Psoas muscle (tissue), 8 donors: ENCODE results near the gene TRIM33. TPM values are rescaled to one million over a fixed set of nuclear protein-coding genes. Genes with fewer than 3 reads are reported as not detected.

Experiments used
- ATAC-seq, 4 donors: fragments of 200-7000 bp; cut with Tn5 transposase; one replicate each; pipeline ENCODE4 v1.9.1; 2020; ENCODE audit warnings: moderate library complexity in 3 of 4, mild to moderate bottlenecking in 2 of 4
- DNase-seq, 2 donors: peaks; one replicate each; pipeline ENCODE4 v3.0.0-alpha.2; 2020
- H3K27ac ChIP-seq: fragments of 200-600 bp; one replicate; pipeline ENCODE4 v1.8.0; 2022
- H3K27me3 ChIP-seq, 3 donors: fragments of 200-600 bp in 1 of 3; one replicate each; pipeline versions ENCODE4 v1.6.1 to v1.8.0; 2013 to 2022; ENCODE audit warnings: low read length in 2 of 3, mild to moderate bottlenecking in 2 of 3, moderate library complexity in 1 of 3; ENCODE audit not compliant: insufficient read depth in 3 of 3
- H3K36me3 ChIP-seq, 2 donors: fragments of 200-600 bp in 1 of 2; one replicate each; pipeline versions ENCODE4 v1.6.1 to v1.8.0; 2013 to 2022; ENCODE audit warnings: low read depth in 1 of 2, mild to moderate bottlenecking in 1 of 2, moderate library complexity in 1 of 2; ENCODE audit not compliant: insufficient read depth in 1 of 2
- H3K4me1 ChIP-seq: fragments of 200-600 bp; one replicate; pipeline ENCODE4 v1.8.0; 2022
- H3K4me3 ChIP-seq: fragments of 200-600 bp; one replicate; pipeline ENCODE4 v1.8.0; 2022; ENCODE audit warnings: mild to moderate bottlenecking
- H3K9me3 ChIP-seq: fragments of 200-600 bp; one replicate; pipeline ENCODE4 v1.8.0; 2022
- CTCF ChIP-seq: fragments of 200-600 bp; IDR thresholded peaks from one replicate; pipeline ENCODE4 v1.8.0; 2022; ENCODE audit warnings: antibody characterized with exemption
- WGBS, 3 donors: extraction: QIAGEN DNeasy Blood & Tissue Kit; methylation state at CpG; one replicate each; pipeline versions ENCODE4 v1.1.6 to v1.1.7; 2013; 5-methylcytosine and 5-hydroxymethylcytosine counted together
- intact Hi-C, 2 donors: fragments of 100-400 bp; cut with DNase I; formaldehyde crosslinking; loops; one replicate each; pipeline versions ENCODE4 v1.11.0 to v1.14.2; 2022
- polyA plus RNA-seq, 3 donors: library from polyadenylated mRNA; stranded (reverse); fragments of 200-250 nt; gene quantifications; one replicate each; pipeline ENCODE4 v1.2.3, GENCODE V29; 2013
- total RNA-seq, 4 donors: library from RNA; stranded (reverse); fragmentation: NEBNext Ultra II Directional in 2 of 4; extraction: Animal tissue kit (Norgen Biotek cat#: 25700) in 2 of 4; gene quantifications; one replicate each; pipeline versions ENCODE4 v1.2.1 to v1.2.4, GENCODE V29; 2021 to 2023
- donor health status: healthy with polysubstance abuse.
- donor health status: DM: no; HTN: no; CAD: no; lungs with moderate emphysema.
- donor health status: Bipolar disorder and iron deficiency.
- donor health status: healthy.
- donor health status: DM: yes; HTN: yes; CAD: no.
- donor health status: DM: no; HTN: no; CAD: no.
- donor health status: DM: no; HTN: no; CAD: no.
- donor health status: DM: yes; HTN: yes; CAD: no.

The TRIM33 gene
- total and polyA plus RNA-seq, 7 donors, result 4.6 to 22.0 (median 15.2) TPM

GRCh38 chr1:114441332-114441731, 69.7 kb downstream of the TRIM33 start:
- Histone ChIP-seq H3K27me3 (no peaks in the 10 kb centered on the region), H3K27ac (no peak overlapping the region), H3K9me3 (no peaks in the 10 kb centered on the region), H3K4me1 (no peaks in the 10 kb centered on the region), H3K36me3 (peaks cover 2 to 13% of the 10 kb centered on the region in 2 donors), H3K4me3 (no peak overlapping the region)
- 96 to 97% (median 96%) methylated on average over 3 of the region's 3 CpGs for WGBS, 3 donors
- TF ChIP-seq CTCF, result no peak
- DNase-seq, result no peak
- ATAC-seq, result no peak
- intact Hi-C loops, result no loop called here

GRCh38 chr1:114439369-114439768, 71.6 kb downstream of the TRIM33 start:
- no peak for TF ChIP-seq CTCF
- intact Hi-C loops, result no loop called here
- Histone ChIP-seq H3K4me3 (no peak overlapping the region), H3K9me3 (no peaks in the 10 kb centered on the region), H3K27ac (no peak overlapping the region), H3K36me3 (peaks cover 0 to 2% of the 10 kb centered on the region in 2 donors), H3K4me1 (no peaks in the 10 kb centered on the region), H3K27me3 (no peaks in the 10 kb centered on the region)
- no peak for DNase-seq
- ATAC-seq, result no peak
- 86 to 97% (median 95%) methylated on average over 4 of the region's 4 CpGs for WGBS, 3 donors

GRCh38 chr1:114437812-114438211, 73.2 kb downstream of the TRIM33 start:
- DNase-seq, result no peak
- peaks cover 2 to 9% of the 10 kb centered on the region in 2 donors for H3K36me3 ChIP-seq
- ATAC-seq, result no peak
- no peaks in the 10 kb centered on the region for H3K27me3 ChIP-seq
- H3K4me3 ChIP-seq, result no peak overlapping the region
- H3K4me1 ChIP-seq, result no peaks in the 10 kb centered on the region
- 100% methylated on average over 1 of the region's 1 CpG for WGBS, 3 donors
- no peaks in the 10 kb centered on the region for H3K9me3 ChIP-seq
- intact Hi-C loops, result no loop called here
- no peak for TF ChIP-seq CTCF
- H3K27ac ChIP-seq, result no peak overlapping the region

- Histone ChIP-seq H3K4me3 (no peak overlapping the region), H3K27ac (no peak overlapping the region), H3K4me1 (no peaks in the 10 kb centered on the region), H3K36me3 (peaks cover 2 to 19% of the 10 kb centered on the region in 2 donors), H3K9me3 (no peaks in the 10 kb centered on the region), H3K27me3 (no peaks in the 10 kb centered on the region)
- DNase-seq (no peak), ATAC-seq (no peak)
- TF ChIP-seq CTCF, result no peak
- intact Hi-C loops, result no loop called here
- 94 to 97% (median 97%) methylated on average over 3 of the region's 3 CpGs for WGBS, 3 donors
Measured at GRCh38 chr1:114436799-114437198, 74.2 kb downstream of the TRIM33 start.

- Histone ChIP-seq H3K9me3 (no peaks in the 10 kb centered on the region), H3K4me3 (no peak overlapping the region), H3K27me3 (no peaks in the 10 kb centered on the region), H3K27ac (no peak overlapping the region), H3K4me1 (no peaks in the 10 kb centered on the region), H3K36me3 (peaks cover 0 to 34% of the 10 kb centered on the region in 2 donors)
- intact Hi-C loops, result no loop called here
- TF ChIP-seq CTCF, result no peak
- DNase-seq (no peak), ATAC-seq (no peak)
- 93 to 100% (median 95%) methylated on average over 1 of the region's 1 CpG for WGBS, 3 donors
Measured at GRCh38 chr1:114435088-114435715, 75.8 kb downstream of the TRIM33 start.
